Vagina (tissue), 2 donors: ENCODE measurements around the gene ENTPD5.

Source experiments
- POLR2A ChIP-seq, 2 donors: fragments of 450-650 bp; IDR thresholded peaks; one replicate each; pipeline ENCODE4 v1.6.1; 2017; ENCODE audit warnings: antibody characterized with exemption in 2 of 2, mild to moderate bottlenecking in 2 of 2, moderate library complexity in 2 of 2
- POLR2AphosphoS5 ChIP-seq, 2 donors: sonication (generic); formaldehyde crosslinking; IDR thresholded peaks; one replicate each; pipeline ENCODE4 v1.9.0; 2017; ENCODE audit warnings: antibody characterized with exemption in 2 of 2, mild to moderate bottlenecking in 2 of 2, low read depth in 1 of 2; ENCODE audit not compliant: insufficient read depth in 1 of 2
- TF ChIP-seq, protein P1 (sequence below), 3 experiments: fragments of 450-650 bp in 2 of 3; fragments of 200-600 bp in 1 of 3; sonication (generic) in 1 of 3; IDR thresholded peaks; one replicate each; pipeline ENCODE4 v1.5.1; 2017 to 2019; ENCODE audit warnings: antibody characterized with exemption in 3 of 3, mild to moderate bottlenecking in 2 of 3, moderate library complexity in 2 of 3

GRCh38 chr14:73949752-73950734 lies 69.0 kb downstream of the ENTPD5 start, which contains the start of the genes COQ6 and FAM161B:
- TF ChIP-seq, protein P1, sequence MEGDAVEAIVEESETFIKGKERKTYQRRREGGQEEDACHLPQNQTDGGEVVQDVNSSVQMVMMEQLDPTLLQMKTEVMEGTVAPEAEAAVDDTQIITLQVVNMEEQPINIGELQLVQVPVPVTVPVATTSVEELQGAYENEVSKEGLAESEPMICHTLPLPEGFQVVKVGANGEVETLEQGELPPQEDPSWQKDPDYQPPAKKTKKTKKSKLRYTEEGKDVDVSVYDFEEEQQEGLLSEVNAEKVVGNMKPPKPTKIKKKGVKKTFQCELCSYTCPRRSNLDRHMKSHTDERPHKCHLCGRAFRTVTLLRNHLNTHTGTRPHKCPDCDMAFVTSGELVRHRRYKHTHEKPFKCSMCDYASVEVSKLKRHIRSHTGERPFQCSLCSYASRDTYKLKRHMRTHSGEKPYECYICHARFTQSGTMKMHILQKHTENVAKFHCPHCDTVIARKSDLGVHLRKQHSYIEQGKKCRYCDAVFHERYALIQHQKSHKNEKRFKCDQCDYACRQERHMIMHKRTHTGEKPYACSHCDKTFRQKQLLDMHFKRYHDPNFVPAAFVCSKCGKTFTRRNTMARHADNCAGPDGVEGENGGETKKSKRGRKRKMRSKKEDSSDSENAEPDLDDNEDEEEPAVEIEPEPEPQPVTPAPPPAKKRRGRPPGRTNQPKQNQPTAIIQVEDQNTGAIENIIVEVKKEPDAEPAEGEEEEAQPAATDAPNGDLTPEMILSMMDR (IDR thresholded peaks at IDR 0.05) = no peak
- peak in 1 of 2 donors; percentile 13 for TF ChIP-seq POLR2A (IDR thresholded peaks at IDR 0.05)
- peak; percentile 93 to 94 for TF ChIP-seq POLR2AphosphoS5 (IDR thresholded peaks at IDR 0.05; ENCODE audit: insufficient read depth in 1 of 2, low read depth in 1 of 2)
